Measurements from ENCODE around the gene NFYC.

The NFYC gene

DNA sequence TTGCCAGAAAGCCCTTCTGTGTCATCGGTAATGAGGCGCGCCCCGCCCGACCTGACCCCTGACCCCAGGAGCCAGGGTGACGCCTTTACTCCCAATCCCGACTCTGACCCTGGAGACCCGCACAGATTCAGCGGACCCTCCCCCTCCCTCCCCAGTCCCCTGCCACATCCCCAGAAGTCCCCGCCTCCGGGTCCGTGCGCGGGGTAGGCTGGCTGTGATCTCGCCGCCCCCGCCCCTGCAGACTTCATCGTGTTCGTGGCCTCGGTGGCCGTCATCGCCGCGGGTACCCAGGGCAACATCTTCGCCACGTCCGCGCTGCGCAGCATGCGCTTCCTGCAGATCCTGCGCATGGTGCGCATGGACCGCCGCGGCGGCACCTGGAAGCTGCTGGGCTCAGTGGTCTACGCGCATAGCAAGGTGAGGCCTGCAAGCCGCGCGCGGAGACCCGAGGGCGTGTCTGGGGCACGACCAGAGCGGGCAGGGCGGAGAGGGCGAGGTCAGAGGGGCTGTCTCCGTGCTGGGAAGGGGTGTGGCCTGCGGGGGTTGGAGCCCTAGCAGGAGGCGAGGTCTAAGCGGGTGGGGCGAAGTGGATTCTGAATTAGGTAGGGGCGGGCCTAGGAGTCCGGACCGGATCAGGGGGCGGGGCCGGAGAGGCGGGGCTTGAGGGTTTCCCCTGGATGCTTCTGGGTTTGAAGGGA, 126.9 kb downstream of the NFYC start:
- peak; percentile 73 to 79 for DNase-seq (ENCODE audit: low read depth in 1 of 2, low spot score in 1 of 2)

DNA sequence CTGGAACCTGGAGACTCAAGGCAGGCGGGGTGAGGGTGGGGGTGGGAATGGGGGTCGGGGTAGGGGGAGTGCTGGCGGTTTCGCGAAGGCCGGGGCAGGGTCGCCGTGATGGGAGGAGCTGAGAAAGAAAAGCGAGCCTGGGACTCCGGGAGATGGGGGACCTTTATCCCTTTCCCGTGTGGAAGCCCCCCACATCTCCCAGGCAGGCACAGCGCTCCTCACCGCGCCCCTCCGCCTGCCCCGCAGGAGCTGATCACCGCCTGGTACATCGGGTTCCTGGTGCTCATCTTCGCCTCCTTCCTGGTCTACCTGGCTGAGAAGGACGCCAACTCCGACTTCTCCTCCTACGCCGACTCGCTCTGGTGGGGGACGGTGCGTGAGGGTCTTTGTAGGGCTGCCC, 127.6 kb downstream of the NFYC start:
- DNase-seq (ENCODE audit: low read depth in 1 of 2, low spot score in 1 of 2): no peak

DNA sequence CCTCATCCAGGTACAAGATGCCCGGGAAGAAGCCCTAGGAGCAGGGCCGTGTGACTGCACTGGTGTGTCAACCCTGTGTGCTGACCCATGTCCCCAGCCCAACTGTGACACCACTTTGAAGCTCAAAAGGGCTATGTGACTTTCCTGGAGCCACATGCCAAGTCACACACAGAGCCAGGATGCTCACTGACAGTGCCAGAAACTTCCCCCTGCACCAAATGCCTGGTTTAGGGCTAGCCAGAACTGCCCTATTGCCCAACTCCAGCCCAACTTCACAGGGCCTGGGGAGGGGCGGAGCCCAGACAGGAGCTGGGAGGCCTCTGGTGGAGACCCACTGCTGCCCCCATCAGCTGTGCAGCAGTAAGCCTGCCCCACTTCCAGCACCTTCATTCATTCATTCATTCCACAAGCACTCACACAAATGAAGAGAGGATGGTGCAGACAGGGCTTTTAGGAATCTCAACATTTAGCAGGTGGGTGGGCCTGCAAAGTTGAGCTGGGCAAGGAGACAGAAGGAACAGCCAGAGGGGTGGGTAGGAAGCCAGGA, 128.8 kb downstream of the NFYC start:
- DNase-seq (ENCODE audit: low read depth in 1 of 2, low spot score in 1 of 2): no peak
